ENCODE measurements around the gene FXYD2. TPM values are rescaled to one million over a fixed set of nuclear protein-coding genes. Genes with fewer than 3 reads are reported as not detected.
A peak's percentile ranks its signal among the peaks of the same experiment; 100 is the strongest.

Gene FXYD2
- total RNA-seq, 2 donors from 2014 or later, result 0.98 to 1.5 TPM

- intact Hi-C loops (cut with DNase I), result loop anchor here (5.0 kb wide), 1 partner anchor 212 kb away; no protein-coding TSS in a partner anchor
- no peak overlapping the region for H3K9ac ChIP-seq (ENCODE audit: low read depth in 2 of 2, low read length in 2 of 2)
- no peak for DNase-seq
Observed at GRCh38 chr11:117839936-117840813, 15.6 kb upstream of the FXYD2 start.

GRCh38 chr11:117839380-117839881 is 14.9 kb upstream of the FXYD2 start:
- Histone ChIP-seq H3K27me3 (no peaks in the 10 kb centered on the region), H3K4me1 (no peaks in the 10 kb centered on the region), H3K36me3 (no peaks in the 10 kb centered on the region), H3K4me3 (no peak overlapping the region), H3K27ac (no peak overlapping the region), H3K9me3 (no peaks in the 10 kb centered on the region), H3K9ac (ENCODE audit: low read depth in 2 of 2, low read length in 2 of 2) (no peak overlapping the region)
- no peak for DNase-seq
- intact Hi-C loops (cut with DNase I), result no loop called here
- TF ChIP-seq CTCF (IDR thresholded peaks at IDR 0.05), result no peak

More at GRCh38 chr11:117839936-117840813, 15.6 kb upstream of the FXYD2 start:
- H3K4me1 ChIP-seq, result no peaks in the 10 kb centered on the region
- H3K36me3 ChIP-seq, result no peaks in the 10 kb centered on the region
- no peaks in the 10 kb centered on the region for H3K27me3 ChIP-seq
- no peak overlapping the region for H3K27ac ChIP-seq
- H3K9me3 ChIP-seq, result no peaks in the 10 kb centered on the region
- H3K4me3 ChIP-seq, result no peak overlapping the region
- TF ChIP-seq CTCF (IDR thresholded peaks at IDR 0.05), result no peak

GRCh38 chr11:117838901-117839300 is 14.4 kb upstream of the FXYD2 start:
- H3K4me3 ChIP-seq, result no peak overlapping the region
- H3K27ac ChIP-seq, result no peak overlapping the region
- no peak for DNase-seq
- no peak overlapping the region for H3K9ac ChIP-seq (ENCODE audit: low read depth in 2 of 2, low read length in 2 of 2)
- no peak for TF ChIP-seq CTCF (IDR thresholded peaks at IDR 0.05)
- no peaks in the 10 kb centered on the region for H3K4me1 ChIP-seq
- H3K36me3 ChIP-seq, result no peaks in the 10 kb centered on the region
- no peaks in the 10 kb centered on the region for H3K9me3 ChIP-seq
- H3K27me3 ChIP-seq, result no peaks in the 10 kb centered on the region
- intact Hi-C loops (cut with DNase I), result no loop called here

GRCh38 chr11:117837791-117838190 is 13.2 kb upstream of the FXYD2 start:
- H3K4me3 ChIP-seq, result no peak overlapping the region
- intact Hi-C loops (cut with DNase I), result no loop called here
- no peaks in the 10 kb centered on the region for H3K27me3 ChIP-seq
- DNase-seq, result no peak
- no peaks in the 10 kb centered on the region for H3K4me1 ChIP-seq
- H3K9me3 ChIP-seq, result no peaks in the 10 kb centered on the region
- H3K27ac ChIP-seq, result no peak overlapping the region
- H3K36me3 ChIP-seq, result no peaks in the 10 kb centered on the region
- no peak for TF ChIP-seq CTCF (IDR thresholded peaks at IDR 0.05)
- H3K9ac ChIP-seq (ENCODE audit: low read depth in 2 of 2, low read length in 2 of 2), result no peak overlapping the region

GRCh38 chr11:117837070-117837776 is 12.7 kb upstream of the FXYD2 start:
- Histone ChIP-seq H3K9ac (ENCODE audit: low read depth in 2 of 2, low read length in 2 of 2) (no peak overlapping the region), H3K27me3 (no peaks in the 10 kb centered on the region), H3K36me3 (no peaks in the 10 kb centered on the region), H3K4me3 (no peak overlapping the region), H3K9me3 (no peaks in the 10 kb centered on the region), H3K27ac (no peak overlapping the region), H3K4me1 (no peaks in the 10 kb centered on the region)
- intact Hi-C loops (cut with DNase I), result no loop called here
- peak; percentile 10 for DNase-seq
- no peak for TF ChIP-seq CTCF (IDR thresholded peaks at IDR 0.05)

All from colonic mucosa (tissue), 4 donors.